ENCODE data around the gene CBLIF.
"Not testable (repeated sequence)": the region's sequence is repeated elsewhere in the genome, so short reads cannot be mapped to it uniquely, and the experiment has no call there.

CBLIF gene

GRCh38 chr11:59802639-59803176 lies 42.6 kb downstream of the CBLIF start:
- peak; percentile 23 to 79 for DNase-seq (ENCODE audit: low read depth in 1 of 2, low spot score in 1 of 2)
- no peak for TF ChIP-seq JUND (IDR thresholded peaks at IDR 0.05; ENCODE audit: low read depth)
- in situ Hi-C loops (cut with HindIII; ENCODE audit: low pct_unique_long_range_greater_than_20kb, low sequenced_read_pairs): no loop called here

DNA sequence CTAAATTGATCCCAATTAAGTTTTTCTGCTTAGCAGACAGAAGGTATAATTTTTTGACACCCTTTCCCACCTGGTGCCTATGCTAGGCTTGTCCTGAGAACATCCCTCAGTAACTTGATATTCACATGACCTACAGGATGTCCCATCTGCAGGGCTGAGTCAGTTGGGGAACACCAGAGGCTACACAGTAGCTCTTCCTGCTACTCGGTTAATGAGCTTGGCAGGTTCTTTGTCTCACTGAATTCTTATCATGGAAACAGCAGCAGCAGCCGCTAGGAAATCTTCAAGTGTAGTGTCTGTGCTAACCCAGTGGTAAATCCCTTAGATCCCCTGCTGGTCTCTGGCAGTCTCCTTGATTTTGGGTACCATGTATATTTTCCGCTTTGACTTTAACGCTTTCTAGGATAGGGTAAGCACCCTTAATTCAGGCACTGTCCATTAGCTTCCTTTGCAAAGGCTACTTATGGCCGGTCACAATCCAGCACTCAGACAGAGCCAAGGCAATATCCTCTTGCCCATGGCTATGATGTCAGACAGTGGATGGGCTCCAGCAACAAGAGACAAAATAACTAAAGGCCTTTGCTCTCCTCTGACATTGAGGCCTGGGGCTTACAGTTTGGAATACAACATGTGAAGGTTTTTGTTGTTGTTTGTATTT lies 43.2 kb downstream of the CBLIF start:
- no peak for TF ChIP-seq JUND (IDR thresholded peaks at IDR 0.05; ENCODE audit: low read depth)
- DNase-seq (ENCODE audit: low read depth in 1 of 2, low spot score in 1 of 2): no peak
- in situ Hi-C loops (cut with HindIII; ENCODE audit: low pct_unique_long_range_greater_than_20kb, low sequenced_read_pairs): no loop called here

DNA sequence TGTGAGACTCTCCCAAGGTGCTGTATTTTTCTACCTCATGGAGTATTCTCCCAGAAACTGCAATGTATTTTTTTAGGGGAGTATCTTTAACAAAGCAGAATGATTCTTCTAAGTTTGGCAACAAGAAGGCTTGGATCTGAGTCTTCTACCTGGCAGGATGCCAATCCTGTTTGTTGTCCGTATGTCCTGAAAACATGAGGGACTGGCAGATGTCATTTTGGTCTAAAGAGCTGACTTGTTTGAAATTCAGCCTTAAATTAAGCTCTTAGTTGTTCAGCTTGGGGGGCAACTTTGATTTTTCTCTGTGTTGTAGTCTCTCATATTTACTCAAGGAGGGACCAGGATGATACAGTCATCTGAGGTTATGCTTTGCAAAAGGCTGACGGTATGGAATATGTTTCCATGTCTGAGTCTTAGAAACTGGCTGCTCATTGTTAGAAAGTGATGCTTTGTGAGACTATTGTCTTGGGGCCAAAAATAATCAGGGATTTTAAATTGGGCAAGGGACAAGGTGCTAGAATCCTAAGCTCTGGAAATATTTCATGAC lies 44.1 kb downstream of the CBLIF start:
- no peak for TF ChIP-seq JUND (IDR thresholded peaks at IDR 0.05; ENCODE audit: low read depth)
- no peak for DNase-seq (ENCODE audit: low read depth in 1 of 2, low spot score in 1 of 2)
- in situ Hi-C loops (cut with HindIII; ENCODE audit: low pct_unique_long_range_greater_than_20kb, low sequenced_read_pairs): no loop called here

DNA sequence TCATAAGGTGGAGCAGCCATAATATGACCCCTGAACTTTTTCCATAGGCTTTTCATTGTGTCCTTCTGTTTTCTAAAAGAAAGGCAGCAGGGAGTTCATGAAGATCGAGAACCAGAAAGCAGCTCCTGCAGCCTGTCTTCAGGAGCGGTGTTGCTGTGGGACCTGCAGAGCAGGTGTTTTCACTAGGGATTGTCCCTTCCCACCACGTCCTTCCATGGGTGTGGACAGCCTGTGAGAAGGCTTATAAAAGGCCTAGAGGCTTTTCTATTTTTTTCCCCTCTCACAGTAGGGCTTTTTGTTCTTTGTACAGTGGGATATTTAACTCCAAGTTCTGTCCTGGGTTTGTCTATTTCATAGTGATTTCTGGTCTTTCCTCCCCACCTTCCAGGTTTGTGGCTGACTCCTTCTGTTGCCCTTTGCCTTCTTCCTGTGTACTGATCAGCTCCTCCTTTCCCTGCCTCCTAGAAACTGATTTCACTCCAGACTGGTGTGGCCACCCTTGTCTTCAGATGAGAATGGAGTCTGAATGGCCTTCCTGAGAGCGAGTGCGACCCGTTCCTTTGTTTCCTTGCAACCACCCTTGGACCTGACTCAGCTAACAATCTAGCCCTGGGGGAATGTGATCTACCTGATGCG lies 44.8 kb downstream of the CBLIF start:
- no peak for DNase-seq (ENCODE audit: low read depth in 1 of 2, low spot score in 1 of 2)
- TF ChIP-seq JUND (IDR thresholded peaks at IDR 0.05; ENCODE audit: low read depth): no peak
- in situ Hi-C loops (cut with HindIII; ENCODE audit: low pct_unique_long_range_greater_than_20kb, low sequenced_read_pairs): no loop called here

DNA sequence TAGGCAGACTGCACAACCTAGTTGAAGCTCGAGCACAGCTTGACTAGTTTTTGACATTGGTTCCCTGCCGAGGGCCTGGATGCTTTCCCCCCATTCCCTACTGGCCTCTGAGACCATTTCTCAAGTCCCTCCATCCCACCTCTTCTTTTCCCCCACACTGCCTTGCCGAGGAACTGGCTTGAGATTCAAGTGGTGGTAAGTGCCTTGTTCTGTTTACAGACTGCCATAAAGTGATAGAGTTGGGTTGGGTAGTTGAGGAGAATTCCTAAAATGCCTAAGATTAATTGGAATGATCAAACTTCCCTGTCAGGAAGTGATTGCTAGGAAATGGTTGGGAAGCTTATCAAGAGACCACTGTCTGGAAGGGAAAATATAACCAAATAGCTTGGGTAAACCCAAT lies 50.9 kb downstream of the CBLIF start:
- no peak for DNase-seq (ENCODE audit: low read depth in 1 of 2, low spot score in 1 of 2)
- TF ChIP-seq JUND (IDR thresholded peaks at IDR 0.05; ENCODE audit: low read depth): no peak
- in situ Hi-C loops (cut with HindIII; ENCODE audit: low pct_unique_long_range_greater_than_20kb, low sequenced_read_pairs): no loop called here

DNA sequence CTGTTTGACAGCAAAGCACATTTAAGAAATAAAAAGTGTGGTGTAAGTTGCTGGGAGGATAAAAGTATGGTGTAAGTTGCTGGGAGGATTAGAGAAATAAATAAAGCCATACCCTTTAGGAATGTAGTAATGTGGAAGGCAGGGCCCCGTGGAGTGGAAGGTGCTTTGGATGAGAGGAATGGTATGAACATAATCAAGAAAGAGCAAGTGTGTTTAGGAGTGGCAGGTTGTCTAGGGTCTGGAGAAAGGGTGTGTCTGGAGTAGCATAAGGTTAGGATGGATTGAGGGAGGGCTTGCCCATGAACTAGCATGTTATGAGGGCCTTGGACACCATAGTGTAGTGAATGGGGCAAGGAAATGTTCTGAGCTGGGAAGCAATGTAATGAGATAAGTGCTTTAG lies 52.8 kb downstream of the CBLIF start:
- no peak for TF ChIP-seq JUND (IDR thresholded peaks at IDR 0.05; ENCODE audit: low read depth)
- no peak for DNase-seq (ENCODE audit: low read depth in 1 of 2, low spot score in 1 of 2)
- in situ Hi-C loops (cut with HindIII; ENCODE audit: low pct_unique_long_range_greater_than_20kb, low sequenced_read_pairs): no loop called here

- in situ Hi-C loops (cut with HindIII; ENCODE audit: low pct_unique_long_range_greater_than_20kb, low sequenced_read_pairs): no loop called here
- no peak for TF ChIP-seq JUND (IDR thresholded peaks at IDR 0.05; ENCODE audit: low read depth)
- DNase-seq (ENCODE audit: low read depth in 1 of 2, low spot score in 1 of 2): peak in 1 of 2 experiments; percentile 31
Observed at GRCh38 chr11:59791639-59792038, 53.7 kb downstream of the CBLIF start.

- in situ Hi-C loops (cut with HindIII; ENCODE audit: low pct_unique_long_range_greater_than_20kb, low sequenced_read_pairs): no loop called here
- DNase-seq (ENCODE audit: low read depth in 1 of 2, low spot score in 1 of 2): no peak
Observed at GRCh38 chr11:59787816-59788215, 57.5 kb downstream of the CBLIF start.

DNA sequence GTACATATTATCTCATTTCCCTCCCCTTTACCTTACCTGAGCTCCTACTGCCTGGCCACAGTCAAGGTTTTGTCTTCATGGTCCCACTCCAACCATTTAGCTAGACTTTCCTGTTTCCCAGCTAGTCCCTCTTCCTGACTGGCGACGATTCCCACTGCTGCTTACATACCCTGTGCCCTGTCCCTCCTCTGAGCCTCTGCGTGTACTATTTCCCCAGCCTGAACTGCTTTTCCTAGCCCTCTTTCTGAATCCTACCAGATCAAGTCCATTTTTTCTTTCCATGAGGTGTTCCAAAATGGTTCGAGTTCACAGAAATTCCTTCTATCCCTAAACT lies 58.1 kb downstream of the CBLIF start:
- in situ Hi-C loops (cut with HindIII; ENCODE audit: low pct_unique_long_range_greater_than_20kb, low sequenced_read_pairs): no loop called here
- no peak for TF ChIP-seq JUND (IDR thresholded peaks at IDR 0.05; ENCODE audit: low read depth)
- DNase-seq (ENCODE audit: low read depth in 1 of 2, low spot score in 1 of 2): peak in 1 of 2 experiments; percentile 24

More at GRCh38 chr11:59787816-59788215, 57.5 kb downstream of the CBLIF start:
- TF ChIP-seq JUND (IDR thresholded peaks at IDR 0.05; ENCODE audit: low read depth): no peak

DNA sequence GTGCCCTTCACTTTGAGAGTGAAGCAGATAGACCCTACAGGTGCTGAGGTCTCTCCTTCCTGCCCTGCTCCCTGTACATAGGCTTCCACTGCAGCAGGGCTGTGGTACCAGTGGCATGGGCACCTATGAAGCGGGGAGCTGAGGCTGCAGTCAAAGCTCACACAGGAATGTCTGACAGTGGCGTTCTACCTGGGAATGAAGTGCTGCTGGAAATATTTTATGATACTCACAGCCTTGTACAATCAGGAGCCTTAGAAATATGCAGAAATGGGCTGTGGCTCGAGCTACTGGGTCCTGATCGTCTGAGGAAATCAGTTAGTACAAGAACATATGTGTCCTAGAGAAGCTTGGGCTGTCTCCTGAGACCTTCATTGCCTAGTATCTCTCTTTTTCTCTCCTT lies 59.5 kb downstream of the CBLIF start:
- DNase-seq (ENCODE audit: low read depth in 1 of 2, low spot score in 1 of 2): no peak
- in situ Hi-C loops (cut with HindIII; ENCODE audit: low pct_unique_long_range_greater_than_20kb, low sequenced_read_pairs): no loop called here
- no peak for TF ChIP-seq JUND (IDR thresholded peaks at IDR 0.05; ENCODE audit: low read depth)

DNA sequence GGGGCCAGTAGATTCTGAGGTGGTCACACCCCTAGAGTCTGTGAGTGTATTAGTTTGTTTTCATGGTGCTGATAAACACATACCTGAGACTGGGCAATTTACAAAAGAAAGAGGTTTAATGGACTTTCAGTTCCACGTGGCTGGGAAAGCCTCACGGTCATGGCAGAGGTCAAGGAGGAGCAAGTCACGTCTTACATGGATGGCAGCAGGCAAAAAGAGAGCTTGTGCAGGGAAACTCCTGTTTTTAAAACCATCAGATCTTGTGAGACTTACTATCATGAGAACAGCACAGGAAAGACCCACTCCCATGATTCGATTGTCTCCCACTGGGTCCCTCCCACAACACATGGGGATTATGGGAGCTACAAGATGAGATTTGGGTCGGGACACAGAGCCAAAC lies 60.9 kb downstream of the CBLIF start:
- in situ Hi-C loops (cut with HindIII; ENCODE audit: low pct_unique_long_range_greater_than_20kb, low sequenced_read_pairs); DNase-seq (ENCODE audit: low read depth in 1 of 2, low spot score in 1 of 2): not testable (repeated sequence)

- no peak for TF ChIP-seq JUND (IDR thresholded peaks at IDR 0.05; ENCODE audit: low read depth)
- no peak for DNase-seq (ENCODE audit: low read depth in 1 of 2, low spot score in 1 of 2)
- in situ Hi-C loops (cut with HindIII; ENCODE audit: low pct_unique_long_range_greater_than_20kb, low sequenced_read_pairs): no loop called here
Observed at GRCh38 chr11:59783632-59784090, 61.6 kb downstream of the CBLIF start.

DNA sequence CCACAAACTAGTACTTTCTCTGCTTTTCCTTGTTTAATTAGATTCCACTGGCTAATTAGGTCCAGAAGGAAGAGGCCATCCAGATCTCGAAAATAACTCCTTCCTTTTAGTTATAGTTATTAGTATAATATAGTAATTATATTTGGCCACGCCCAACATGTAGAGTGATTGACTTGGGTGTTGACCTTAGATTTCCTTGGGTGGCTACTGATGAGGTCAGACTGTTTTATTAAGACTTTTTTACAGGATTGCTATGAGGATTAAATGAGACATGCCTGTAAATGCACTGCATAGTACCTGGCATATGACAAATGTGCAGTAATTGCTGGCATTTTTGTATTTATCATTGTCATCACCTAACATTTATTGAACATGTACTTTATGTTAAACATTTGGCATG lies 63.2 kb downstream of the CBLIF start:
- in situ Hi-C loops (cut with HindIII; ENCODE audit: low pct_unique_long_range_greater_than_20kb, low sequenced_read_pairs): no loop called here
- no peak for DNase-seq (ENCODE audit: low read depth in 1 of 2, low spot score in 1 of 2)

More for the DNA sequence above, 63.2 kb downstream of the CBLIF start:
- no peak for TF ChIP-seq JUND (IDR thresholded peaks at IDR 0.05; ENCODE audit: low read depth)
